ENCODE data around the gene BMP8A.

Gene BMP8A

DNA sequence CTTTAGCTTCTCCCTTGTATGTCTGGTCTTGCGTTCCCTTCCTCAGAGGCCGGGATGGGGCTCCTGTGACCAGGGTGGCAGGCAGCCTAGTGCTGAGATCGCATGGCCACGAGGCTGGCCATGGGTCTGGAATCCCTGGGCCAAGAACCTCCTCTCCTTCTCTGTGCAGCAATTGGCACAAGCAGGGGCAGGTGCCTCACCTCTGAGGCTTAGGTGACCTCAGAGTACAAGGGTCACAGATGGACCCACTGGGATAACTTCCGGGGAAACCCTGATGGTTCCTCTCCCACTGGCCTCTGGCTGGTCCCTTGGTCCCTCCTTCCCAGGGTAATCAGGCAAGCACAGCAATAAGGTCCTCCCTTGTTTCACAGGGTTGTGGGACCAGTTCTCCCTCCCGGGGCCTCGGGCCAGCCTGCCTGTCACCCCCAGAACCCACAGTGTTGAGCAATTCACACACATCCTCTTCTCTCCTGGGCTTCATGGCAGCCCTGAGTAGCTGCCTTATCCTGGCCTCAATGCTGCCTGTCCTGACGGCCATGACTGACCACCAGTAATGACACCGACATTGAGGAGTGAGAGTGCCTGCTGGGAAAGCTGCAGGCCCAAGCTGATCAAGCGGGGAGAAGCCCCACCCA lies 38.6 kb downstream of the BMP8A start:
- no peak for DNase-seq

DNA sequence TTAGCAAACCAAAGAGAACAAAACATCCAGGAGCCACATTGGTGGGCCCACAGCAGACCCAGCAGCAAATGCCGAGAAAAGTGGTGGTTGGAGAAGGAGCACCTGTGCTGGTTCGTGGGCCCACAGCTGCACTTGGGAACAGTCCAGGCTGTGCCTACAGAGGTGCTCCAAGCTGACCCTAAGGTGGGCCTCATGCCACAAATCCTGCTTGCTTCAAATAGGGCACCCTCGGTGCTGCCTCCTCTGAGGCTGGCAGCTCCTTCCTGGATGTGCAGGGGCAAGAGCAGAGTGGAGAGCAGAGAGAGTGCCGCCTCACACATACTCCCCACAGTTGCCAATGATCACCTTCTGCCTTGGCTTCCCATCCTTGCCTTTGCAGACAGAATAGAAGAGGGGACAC lies 40.1 kb downstream of the BMP8A start:
- DNase-seq: no peak

DNA sequence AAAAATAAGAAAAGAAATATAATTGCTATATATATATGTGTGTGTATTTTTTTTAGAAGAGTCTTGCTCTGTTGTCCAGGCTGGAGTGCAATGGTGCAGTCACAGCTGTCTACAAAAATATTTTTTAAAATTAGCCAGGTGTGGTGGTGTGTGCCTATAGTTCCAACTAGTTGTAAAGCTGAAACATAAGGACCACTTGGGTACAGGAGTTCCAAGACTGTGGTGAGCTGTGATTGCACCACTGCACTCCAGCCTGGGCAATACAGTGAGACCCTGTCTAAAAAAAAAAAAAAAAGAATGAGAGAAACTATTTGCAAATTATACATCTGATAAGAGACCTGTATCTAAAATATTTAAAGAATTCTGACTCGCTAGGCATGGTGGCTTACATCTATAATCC lies 42.0 kb downstream of the BMP8A start:
- DNase-seq: no peak

DNA sequence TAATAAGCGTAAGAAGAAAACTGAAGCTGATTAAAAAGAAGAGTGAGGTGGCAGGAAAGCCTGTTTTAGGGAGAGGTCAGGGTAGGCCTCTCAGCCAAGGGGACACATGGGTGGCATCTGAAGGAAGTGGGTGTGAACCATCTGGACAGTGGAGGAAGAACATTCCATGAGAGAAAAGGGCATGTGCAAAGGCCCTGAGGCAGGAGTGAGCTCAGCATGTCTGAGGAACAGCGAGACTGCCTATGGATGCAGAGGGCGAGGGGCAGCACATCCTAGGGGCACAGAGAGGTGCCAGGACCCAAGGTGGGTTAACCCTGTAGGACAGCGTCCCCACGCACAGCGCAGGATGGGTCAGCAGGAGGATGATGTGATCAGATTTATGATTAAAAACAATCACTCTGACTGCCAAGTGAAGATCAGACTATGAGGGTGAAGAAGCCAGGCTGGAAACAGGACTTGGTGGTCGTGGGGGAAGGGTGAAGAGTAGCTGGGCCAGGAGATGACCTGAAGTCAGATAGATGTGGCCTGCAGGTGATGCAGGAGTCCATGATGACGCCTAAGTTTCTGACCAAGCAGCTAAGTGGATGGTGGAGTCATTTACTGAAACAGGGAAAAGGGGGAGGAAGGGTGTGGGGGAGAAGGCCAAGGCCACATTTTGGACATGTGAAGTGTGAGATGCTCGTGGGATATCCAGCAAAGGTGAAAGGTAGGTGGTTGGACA lies 47.3 kb downstream of the BMP8A start:
- DNase-seq: no peak

DNA sequence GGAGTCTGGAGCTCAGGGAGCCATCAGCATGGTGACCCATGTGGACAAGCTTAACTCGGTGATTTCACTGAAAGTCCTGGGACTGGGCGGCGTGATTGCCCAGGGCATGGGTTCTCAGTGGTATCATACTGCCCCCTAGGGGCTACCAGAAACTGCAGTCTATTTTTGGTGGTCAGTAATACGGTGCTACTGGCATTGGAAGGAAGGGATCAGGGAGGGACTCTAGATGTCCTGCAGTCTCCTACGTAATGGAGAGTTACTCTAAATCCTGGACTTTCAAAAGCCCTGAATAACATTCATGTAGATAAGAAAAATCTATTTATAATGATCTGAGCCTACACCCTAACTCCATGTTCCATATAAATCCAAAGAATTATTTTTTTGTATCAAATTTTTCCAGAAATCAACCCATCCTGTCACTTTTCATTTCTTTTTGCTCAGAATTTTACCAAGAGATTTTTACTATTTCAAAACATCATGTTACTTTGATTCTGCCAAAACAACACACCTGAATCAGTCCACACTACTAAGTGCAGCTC lies 47.9 kb downstream of the BMP8A start:
- DNase-seq: peak in 3 of 5 donors; percentile 22 to 48 (median 26)

DNA sequence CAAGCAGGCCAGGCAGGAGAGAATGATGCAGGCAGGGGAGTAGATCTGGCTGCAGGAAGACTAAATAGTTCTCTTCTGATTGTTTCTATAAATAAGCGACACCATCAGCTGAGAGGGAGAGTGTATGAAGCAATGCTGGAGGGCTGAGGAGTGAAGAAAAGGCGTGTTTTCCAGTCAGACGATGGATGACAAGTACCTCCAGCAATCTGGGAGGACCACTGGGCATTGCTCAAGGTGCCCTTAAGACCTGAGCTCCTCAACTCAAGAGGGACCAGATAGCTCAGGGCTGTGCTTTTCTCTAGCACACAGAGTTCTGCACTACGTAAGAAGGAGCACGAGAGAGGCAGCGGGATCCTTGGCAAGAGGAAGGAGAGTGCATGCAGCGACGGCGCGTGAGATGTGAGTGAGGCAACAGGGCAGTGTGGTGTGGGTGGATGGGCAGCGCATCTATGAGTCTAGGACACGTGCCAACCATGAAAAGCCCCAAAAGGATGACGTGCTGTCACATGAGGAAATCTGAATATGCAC lies 49.1 kb downstream of the BMP8A start:
- no peak for DNase-seq

DNA sequence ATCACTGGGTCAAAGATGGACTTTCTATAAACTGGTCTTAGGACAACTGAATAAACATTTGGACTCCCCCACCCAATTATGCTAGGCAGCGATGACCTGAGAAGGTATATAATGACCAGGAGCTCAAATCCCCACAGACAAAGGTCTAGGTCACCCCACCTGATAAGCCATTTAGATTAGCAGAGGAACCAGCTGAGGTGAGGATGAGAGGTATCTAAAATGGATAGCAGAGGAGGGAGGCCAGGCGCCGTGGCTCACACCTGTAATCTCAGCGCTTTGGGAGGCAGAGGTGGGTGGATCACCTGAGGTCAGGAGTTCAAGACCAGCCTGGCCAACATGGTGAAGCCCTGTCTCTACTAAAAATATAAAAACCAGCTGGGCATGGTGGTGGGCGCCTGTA lies 51.5 kb downstream of the BMP8A start:
- no peak for DNase-seq

DNA sequence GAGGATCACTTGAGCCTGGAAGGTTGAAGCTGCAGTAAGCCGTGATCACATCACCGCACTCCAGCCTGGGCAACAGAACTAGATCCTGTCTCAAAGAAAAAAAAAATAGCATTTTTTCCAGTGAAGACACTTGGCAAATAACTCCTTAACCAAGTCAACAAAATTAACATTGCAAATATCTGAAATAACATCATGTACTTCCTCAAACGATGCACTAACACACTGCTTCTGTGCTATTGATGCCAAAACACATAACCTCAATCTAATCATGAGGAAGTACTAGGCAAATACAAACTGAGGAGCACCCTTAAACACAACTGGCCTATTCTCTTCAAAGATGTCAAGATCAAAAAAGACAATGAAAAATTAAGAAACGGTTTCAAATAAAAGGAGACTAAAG lies 52.9 kb downstream of the BMP8A start:
- no peak for DNase-seq

DNA sequence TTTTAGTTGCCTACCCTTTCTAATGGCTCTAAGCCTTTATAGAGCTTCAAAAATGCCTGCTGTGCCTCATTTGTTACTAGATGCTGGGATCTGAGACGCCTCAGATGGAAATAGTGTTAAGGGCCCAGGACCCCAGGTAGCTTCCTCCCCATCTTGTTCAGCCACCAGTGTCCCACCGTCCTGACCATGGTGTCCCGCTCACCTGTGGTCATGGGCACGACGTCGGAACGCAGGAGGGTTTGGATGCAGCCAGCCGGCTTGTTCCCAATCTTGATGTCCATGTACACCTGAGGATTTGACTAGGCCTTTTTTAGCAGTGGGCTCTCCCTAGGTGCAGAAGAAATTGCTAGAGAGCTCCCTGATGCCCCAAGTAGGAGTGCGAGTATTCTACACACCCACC lies 54.1 kb downstream of the BMP8A start:
- no peak for DNase-seq

DNA sequence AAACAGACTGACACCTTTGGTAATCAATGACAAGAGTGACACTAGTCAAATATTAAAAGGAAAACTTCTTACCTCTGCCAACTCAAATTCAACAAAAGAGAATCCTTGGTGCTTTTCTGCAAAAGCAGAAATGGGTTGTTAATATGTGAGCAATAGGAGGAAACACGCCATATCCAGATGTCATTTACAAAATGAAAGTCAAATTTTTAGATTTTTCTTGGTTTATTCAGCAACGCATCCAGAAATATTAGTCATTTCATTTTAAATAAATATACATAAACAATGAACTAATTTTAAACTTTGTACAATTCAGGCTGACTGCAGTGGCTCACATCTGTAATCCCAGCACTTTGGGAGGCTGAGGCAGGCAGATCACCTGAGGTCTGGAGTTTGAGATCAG lies 62.8 kb downstream of the BMP8A start:
- no peak for DNase-seq

DNA sequence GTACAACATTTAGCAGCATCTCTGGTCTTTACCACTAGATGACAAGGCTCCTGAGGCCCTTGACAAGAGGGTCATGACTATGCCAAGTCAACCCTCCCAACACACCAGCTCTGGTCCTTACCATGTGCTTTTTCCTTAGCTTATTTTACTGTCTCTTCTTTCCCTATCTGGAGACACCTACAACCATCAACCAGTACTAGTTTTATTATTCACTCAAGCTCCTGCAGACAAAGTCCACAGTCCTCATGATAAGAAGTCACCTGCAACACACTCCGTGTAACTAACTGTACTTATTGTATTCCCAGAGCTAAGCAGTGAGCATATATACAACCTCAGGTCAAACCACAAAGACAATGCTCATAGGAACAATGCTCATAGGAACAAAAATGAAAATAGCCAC lies 69.8 kb downstream of the BMP8A start:
- no peak for DNase-seq

DNA sequence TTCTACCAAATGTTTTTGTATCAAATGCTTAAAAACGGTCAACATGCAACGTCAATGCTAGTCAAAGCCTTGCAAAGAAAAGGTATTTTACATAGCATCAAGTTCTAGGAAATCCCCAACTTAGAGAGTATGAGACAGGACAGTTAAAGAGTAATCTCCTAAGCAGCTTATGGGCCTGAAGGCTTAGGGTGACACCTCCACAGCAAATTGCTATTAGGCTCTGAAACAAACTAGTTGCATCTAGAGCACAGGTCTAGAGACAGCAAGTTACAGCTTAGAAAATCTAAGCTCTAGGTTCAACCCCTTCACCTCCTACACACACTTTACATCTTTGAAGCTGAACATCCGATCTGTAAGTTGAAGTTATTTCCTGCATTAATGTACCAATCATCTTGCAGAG lies 71.5 kb downstream of the BMP8A start:
- no peak for DNase-seq

DNA sequence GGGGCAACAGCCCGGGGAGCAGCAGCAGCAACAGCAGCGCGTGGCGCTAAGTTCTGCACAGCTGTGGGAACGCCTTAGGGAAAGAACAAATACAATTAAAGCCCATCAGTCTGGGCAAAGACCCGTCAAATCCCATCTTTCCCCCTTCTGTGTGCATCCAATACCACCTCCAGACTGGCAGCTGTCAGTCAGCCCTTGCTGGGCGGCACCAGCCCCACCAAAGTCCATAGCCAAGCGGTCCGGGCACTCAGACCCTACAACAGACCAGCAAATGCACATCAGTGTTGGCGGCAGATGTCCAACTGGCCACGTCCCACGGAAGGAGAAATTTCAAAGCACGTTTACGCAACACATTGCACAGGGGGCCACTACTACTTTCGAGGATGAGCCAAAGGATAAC lies 72.2 kb downstream of the BMP8A start:
- no peak for DNase-seq

DNA sequence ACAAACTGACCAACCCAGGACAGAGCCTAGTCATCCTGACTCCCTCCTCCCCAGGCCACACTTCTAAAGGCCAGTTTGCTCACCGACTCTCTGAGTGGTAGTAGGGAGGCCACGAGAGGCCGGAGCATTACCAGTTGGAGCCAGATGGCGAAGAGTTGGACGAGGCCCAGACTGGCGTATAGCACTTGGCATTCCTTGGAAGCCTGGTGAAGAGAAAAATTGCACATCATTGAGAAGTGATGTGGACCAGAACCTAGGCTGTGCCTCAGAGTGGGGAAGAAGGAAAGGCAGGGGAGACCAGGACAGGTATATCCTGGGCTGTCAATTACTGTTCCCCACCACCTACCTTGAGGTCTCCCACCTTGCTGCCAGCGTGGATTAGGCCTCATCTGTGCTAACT lies 72.9 kb downstream of the BMP8A start:
- DNase-seq: no peak

DNA sequence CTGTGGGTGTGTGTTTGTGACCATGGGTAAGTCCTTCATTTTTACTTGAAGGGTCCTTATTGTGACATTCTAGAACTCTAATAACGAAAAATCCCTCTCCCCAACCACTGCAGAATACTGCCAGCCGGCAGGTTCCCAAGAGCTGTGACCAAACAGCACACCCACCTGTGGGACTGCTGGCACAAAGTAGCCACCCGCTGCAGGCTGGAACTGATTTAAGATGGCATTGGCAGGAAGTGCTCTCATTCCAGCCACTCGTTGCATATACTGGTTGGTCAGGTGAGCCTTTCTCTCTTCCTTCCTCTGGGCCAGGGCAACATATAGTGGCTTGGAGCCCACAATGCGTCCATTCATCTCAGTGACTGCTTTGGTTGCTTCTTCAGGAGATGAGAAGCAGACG lies 73.5 kb downstream of the BMP8A start:
- DNase-seq: no peak

DNA sequence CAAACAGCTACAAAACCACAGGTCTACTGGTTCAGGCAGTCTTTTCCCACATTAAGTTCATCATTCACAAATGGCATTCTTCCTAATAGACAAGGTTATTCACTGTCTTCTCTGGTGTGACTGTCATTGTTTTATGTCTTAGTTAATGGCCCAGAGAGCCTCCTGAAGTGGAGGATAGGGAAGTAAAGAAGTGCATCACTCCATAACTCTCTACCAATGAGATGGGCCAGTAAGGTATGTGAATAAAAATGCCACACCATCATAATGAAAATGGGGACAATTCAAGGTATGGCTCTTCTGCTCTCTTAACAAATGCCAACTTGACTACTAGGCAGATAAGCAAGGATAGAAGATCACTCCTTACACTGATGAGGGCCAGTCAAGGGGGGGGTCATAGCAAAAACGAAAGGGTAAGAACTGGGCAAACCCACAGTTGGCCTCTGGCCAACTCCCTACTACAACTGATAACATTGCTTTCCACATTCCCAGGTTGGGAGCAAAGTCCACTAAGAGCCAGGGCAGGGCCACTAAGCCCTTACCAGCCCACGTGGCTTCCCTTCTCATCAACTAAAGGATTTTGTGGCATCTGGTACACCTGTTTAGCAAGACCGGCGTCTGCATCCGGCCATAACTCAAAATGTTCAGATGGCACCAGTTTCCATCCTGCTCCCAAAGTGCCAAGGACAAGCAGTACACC lies 75.2 kb downstream of the BMP8A start:
- no peak for DNase-seq

DNA sequence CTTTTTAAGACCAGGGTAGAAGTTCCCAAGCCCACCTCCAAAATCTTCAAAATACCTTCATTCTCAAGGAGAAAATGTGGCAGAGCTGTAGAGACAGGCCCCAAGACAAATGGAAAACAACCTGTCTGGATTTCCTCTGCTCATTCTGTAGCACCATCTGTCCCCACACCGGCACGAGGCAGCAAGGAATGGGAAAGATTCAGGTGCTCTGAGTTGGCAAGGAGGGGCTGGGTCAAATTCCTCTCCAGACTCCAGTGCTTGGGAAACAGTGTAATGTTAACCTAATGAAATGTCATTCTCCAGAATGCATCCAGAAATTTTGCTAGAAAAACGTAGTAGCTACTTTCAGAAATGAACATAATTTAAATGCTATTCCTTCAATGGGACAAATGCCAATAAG lies 75.9 kb downstream of the BMP8A start:
- no peak for DNase-seq

DNA sequence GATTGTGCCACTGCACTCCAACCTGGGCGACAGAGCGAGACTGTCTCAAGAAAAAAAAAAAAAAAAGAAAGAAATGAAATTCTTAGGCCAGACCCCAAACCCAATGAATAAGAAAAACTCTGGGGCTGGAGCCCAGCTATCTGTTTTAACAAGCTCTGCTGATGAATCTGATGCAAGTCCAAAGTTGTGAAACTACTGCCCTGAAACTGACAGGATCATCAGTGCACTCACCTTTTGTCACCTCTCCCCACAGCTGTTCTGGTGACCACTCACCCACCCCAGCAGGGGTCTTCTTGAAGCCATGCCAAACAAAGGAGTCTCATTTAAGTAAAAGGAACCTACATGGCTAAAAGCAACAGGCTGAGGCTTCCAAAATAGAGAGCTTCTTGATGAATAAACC lies 76.8 kb downstream of the BMP8A start:
- DNase-seq: no peak

DNA sequence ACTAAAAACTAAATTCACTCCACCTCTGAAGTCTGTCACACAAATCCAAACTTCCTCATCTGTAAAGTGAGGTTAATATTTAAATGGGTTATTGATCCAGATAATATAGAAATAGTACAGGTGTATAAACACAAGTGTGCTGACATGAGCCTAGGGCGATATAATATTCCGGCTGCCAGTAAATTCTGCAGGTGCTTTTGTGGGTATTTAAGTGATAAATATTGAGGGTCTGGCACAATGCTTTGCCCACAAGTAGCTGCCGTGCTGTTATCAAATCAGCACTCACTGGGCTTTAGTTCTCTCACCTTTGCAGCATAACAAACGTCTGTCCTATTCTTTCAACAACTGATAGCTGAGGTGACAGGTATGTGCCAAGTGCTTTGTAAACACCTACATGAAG lies 77.6 kb downstream of the BMP8A start:
- DNase-seq: no peak

DNA sequence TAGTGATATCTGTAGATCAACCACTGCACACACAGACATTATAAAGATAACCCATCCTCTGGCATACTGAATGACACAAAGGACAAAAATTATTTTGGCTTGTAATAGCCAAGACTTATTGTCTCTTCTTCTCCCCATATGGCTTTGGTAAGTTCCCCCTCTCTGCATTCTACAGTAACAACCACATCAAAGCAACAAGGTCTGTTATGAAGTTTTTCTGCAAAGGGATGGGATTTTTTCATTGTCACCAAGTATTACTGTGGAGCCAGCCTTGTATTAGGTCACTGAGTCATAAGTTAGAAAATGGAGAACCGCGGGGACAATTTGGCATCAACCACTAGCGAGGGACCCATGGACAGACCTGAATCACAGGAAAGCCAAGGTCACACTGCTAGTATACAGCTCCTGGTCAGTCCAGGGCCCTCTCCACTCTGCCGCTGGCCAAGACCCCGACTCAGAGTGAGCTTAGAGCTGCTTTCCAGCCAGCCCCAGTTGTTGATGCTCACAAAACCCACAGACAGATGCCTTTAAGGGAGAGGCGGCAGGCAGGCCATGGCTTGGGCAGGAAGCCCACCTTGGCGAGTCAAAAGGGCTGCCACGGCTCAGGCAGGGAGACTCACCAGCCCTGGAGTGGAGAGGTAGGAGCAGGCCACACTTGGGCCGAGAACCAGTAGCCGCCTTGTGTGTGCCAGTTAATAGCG lies 79.2 kb downstream of the BMP8A start:
- DNase-seq: no peak

DNA sequence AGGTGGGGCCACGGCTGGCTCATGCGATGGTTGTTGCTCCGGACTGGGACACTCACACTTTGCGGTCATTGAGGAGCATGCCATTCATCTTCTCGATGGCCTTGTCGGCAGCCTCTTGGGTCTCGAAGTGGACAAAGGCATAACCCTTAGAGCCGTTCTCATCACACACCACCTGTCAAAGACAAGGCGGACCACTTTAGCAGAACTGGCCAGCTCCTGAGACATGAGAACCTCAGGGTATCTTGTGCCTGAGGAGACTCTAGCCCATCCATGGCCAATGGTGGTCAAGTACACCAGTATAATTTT lies 79.7 kb downstream of the BMP8A start:
- DNase-seq: no peak

DNA sequence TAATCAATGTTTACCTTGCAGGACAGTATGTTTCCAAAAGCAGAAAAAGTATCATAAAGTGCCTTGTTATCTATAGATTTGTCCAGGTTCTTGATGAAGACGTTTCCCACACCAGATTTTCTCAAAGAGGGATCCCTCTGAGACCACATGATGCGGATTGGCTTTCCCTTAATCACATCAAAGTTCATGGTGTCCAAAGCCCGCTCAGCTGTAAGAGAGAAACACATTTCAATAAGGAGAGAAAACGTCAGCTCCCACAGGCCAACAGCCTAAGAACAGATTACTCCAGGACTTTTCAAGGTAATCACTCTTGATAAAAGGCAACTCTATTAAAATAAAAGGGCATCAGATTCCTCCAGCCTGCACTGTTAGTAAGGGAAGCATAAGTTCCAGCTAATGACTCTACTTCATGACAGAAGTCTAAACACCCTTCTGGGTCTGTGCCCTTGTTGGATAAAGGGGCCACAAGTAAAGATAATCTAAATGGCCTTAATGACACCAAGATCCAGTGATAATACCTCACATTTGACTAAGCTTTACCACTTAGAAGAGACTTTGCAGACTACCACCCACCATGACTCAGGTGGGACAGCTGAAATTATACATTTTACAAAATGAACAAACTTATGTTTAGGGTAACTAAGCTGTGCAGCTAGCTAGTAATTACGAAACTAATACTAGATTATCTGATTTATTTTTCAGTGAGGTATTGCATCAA lies 81.1 kb downstream of the BMP8A start:
- DNase-seq: no peak

DNA sequence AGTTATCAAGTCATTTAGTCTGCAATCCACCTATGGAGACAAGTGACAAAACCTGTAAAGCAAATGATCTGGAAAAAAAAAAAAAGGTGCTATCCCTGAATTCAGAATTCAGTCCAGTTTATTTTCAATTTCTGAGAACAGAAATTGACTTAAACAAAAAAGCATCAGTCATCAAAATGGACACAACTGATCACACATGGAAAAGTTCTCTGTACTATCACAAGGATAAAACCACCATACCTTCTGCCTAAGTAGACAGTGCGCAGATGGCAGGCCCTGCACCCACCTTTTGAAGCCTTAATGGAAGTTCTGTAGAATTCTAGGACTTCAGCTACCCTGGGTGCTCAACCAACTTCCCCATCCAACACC lies 81.6 kb downstream of the BMP8A start:
- DNase-seq: no peak

All from T-helper 1 cell (primary cell).